CD4-positive, alpha-beta T cell treated with Interleukin-4 for 4 hours (primary cell): ENCODE data around the gene PWWP3B.
"Not testable (repeated sequence)": the region's sequence is repeated elsewhere in the genome, so short reads cannot be mapped to it uniquely, and the experiment has no call there.

ENCODE experiments used
- DNase-seq: peaks from one replicate; pipeline ENCODE4 v3.0.0-alpha.2; 2020

Gene PWWP3B

DNA sequence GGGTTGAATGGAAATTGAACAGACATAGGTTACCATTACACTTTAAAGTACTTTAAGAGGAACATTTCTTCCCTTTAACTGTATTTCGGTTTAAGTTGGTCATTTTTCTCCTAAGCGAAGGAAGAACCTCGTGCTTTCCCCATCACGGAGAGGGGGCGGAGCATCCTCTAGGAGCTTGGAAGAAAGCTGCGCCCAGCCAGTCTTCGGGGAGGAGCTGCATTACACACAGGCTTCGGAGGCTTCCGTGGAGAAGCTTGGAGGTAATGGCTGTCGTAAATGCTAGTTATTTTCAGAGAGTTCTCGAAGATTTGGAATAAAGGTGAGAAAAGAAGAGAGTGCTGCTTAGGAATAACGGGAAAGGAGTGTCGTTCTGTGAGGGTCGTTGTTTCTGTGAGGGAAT, at the start of gene PWWP3B:
PWWP3B (plus strand) TSS at position 199 of the 400 bp plus-strand sequence. CDS start 37,128 bp downstream, outside the sequence.
- no peak for DNase-seq

DNA sequence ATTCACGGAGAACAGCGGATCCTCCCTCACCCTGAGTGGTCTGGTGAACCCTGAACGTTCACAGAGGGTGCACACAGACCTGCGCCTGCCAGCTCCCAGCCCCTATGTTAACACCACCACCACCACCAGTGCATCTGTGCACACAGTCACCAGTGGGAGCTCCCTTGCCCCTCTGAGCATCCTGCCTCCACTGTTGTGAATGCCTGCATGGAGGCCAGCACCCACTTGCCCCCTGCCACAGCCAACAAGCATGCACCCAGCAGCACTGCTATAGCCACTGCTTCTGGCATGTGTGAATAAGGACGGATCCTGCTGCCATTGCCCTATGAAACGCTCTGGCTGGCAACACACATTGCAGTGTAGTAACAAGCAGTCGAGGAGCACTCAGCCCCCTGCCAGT, 29.1 kb upstream of the PWWP3B start:
- no peak for DNase-seq

DNA sequence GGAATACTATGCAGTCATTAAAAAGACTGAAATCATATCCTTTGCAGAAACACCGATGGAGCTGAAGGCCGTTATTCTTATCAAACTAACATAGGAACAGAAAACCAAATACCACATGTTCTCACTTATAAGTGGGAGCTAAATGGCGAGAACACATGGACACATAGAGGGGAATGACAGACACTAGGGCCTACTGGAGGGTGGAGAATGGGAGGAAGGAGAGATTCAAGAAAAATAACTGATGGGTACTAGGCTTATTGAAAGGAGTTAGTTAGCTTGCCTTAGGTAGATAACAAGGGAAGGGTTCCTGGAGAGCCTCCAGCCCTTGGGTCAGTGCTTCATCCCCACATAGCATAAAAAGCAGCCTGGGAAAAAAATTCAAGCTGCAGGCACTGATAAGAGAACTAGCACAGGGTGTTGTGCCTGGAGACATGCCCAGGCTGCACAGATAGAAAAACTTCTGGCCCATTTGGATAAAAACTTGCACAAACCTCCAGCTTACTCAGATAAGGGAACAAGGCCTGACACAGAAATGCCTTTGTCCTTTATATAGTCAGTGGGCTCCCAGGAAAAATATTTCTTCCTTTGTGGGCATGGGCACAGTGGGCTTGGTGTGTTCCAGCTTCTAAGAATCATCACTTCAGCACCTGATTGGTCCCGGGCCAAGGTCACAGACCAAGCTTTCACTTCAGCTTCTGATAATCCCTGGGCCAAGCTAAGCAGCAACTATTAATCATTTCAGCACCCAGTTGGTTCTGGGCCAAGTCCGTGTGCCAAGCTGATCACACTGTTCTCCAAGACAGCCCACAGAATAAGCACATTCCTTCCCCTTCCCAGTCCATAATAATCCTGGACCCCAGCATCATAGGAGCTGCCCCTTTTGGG, 23.1 kb upstream of the PWWP3B start:
- no peak for DNase-seq

DNA sequence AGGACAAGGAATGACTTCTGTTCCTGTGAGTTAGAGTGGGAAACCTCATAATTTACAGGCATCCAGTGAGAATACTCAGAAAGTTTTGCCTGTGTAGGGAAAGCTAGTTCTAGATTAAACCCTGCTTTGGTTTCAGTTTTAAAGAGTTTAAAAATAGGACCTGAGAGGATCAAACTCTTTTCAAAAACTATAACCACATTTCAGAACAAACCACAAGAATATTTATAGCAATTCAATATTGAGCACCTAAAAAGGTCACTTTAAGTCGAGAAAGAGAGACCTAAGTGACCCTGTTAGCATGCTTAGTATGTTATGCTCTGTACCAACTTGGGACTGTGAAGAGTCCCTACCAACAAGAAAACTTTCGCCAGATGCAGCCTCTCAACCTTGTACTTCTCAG, 17.4 kb upstream of the PWWP3B start:
- DNase-seq, result no peak

DNA sequence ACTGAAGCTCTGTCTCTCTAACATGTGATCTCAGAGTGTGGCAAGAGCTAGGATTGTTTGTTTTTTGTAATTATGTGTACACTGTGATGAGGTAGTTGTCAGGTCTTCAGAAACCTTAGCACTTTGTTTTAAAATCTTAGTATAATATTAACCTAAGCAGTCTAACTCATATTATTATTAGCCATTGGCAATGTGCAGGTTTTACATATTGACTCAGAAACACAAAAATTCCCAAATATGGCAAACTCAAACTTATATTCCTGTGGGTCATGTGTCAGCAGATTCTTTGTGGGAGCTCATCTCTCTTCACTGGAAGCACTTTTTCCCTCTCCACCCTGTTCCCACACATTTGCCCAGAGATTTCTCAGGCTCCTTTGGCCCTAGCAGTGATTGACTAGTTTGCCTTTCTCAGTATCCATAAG, 8.2 kb upstream of the PWWP3B start:
- DNase-seq, result no peak

DNA sequence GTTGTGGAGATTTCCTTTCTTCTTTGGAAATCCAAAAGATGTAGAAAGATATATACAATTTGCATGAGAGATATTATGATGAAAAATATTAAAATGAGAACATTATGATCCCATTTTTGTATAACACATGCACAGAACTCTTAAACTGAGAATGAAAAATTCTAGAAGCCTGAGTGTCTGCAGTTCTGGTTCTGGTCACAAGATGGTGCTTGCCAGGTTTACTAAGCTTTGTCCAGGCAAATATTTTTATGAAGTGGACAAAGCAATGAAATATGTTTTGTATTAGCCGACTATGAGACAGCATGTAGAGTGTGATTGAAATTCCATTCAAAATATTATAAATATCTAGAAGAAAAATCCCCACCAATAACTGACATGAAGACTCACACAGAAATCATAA, 2.2 kb downstream of the PWWP3B start:
- DNase-seq, result no peak

DNA sequence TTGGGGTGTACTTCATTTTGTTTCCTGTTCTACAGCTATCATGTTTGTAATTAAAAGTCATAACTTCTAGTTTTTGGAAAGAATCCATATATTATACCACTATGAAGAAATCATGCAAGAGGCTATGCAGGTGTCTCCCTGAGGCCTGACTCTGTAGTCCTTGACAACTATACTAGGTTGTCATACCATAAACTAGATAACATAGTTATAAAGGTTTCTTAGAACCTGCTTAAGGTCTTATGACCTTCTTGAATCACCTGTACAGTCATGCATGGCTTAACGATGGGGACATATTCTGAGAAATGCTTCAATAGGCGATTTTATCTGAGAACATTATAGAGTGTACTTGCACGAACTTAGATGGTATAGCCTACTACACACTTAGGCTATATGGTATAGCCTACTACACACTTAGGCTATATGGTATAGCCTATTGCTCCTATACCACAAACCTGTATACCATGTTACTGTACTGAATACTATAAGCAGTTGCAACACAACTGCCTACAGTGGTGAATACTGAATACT, 3.3 kb downstream of the PWWP3B start:
- no peak for DNase-seq

DNA sequence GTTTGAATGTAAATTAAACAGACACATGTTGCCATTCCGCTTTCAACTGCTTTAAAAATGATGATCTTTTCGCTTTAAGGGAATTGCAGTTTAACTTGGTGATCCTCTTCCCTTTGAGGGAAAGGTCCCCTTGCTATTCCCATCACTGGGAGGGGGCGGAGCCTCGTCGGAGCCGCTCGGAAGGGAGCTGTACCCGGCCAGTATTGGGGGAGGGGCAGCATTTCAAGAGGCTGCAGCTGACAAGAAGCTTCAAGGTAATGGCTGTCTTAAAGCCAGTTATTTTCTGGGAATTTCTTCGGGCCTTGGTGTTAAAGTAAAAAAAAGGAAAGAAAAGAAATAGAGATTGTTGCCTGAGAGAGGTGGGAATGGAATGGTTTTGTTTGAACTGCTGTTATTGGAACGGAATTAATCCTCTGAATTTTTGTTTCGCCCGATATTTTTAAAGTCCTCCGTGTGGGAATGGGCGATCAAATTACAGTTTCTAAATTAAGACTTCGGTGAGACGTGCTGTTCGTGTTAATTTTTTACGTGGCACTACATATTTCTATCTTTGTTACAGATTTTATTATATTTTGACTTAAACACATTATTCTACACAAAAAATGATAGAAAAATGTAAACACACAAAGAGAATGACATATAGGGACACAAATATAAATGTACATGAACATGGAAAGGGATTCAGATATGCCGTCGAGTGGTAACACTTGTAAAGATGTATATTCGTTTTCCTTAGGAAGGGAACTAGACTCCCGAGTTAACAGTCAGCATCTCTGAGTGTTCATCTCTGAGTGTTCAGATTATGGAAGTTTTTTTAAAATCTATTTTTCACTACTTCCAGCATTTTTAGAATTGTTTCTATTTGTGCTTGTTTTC, 9.2 kb downstream of the PWWP3B start:
- no peak for DNase-seq

DNA sequence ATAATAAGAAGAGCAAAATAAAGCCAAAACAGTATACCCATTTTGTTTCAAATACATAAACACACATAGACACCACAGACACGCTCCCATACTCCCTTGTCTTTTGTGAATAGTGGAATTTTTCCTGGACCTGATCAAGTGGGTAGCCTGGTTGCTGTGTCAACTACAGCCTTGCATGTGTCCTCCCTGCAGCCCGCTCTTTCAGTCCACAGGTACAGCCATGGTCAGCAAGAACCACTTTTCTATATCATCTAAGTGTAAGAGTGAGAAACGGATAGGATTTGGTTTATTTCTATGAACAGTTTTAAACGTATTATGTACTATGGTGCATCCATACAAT, 9.8 kb downstream of the PWWP3B start:
- DNase-seq, result no peak

DNA sequence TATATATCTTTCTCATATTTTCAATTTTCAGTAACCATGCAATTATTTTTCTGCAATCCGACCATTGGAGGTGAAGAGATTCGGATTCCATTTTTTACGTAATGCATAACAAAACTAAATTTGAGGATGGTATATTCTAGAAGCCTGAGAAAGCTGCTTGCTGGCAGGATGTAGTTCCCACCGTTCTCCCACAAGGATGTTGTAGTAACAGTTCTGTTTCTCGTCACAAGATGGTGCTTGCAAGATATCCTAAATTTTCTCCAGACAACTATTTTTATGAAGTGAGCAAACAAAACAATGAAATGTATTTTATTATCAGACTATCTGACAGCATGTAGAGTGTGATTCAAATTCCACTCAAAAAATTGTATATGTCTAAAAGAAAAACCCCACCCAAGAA, 10.7 kb downstream of the PWWP3B start:
- no peak for DNase-seq

DNA sequence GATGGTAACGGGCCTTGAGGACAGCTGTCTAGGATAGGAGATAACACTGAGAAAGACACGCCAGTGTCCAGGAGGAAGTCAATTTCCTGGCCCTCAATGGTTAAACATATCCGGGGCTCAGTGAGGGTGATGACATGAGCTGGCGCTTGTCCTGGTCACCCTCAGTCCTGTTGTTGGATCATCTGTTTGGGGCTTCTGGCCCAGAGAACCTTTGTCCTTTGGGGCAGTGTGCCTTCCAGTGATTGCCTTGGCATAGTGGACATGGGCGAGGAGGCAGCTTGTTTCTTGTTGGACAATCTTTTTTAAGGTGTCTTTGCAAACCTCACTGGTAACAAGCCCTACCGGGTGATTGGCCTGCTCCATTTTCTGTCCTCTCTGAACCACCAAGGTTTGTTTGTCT, 15.6 kb downstream of the PWWP3B start:
- DNase-seq, result not testable (repeated sequence)

DNA sequence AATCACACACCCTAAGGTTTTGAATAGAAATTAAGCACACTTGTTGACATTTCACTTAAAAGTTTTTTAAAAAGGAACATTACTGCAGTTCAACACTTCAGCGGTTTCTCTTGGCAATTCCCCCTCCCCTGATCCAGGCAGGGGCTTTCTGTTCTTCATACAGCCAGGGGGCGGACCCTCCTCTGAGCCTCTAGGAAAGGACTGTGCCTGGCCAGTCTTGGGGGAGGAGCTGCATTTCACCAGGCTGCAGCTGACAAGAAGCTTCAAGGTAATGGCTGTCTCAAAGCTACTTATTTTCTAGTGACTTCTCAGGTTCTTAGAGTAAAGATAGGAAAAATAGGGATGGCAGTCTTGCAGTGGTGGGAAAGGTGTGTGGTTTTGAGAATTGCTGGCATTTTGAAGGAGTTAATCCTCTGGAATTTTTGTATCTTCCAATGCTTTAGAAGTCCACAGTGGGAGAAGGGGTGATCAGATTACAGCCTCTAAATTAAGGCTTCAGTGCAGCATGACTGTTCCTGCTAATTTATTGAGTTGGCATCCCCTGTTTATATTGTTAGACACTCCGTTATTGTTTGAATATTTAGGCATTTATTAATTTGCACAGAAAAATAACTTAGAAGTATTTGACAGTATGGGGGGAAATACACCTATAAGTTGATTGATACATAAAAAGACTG, 33.5 kb downstream of the PWWP3B start:
- no peak for DNase-seq

DNA sequence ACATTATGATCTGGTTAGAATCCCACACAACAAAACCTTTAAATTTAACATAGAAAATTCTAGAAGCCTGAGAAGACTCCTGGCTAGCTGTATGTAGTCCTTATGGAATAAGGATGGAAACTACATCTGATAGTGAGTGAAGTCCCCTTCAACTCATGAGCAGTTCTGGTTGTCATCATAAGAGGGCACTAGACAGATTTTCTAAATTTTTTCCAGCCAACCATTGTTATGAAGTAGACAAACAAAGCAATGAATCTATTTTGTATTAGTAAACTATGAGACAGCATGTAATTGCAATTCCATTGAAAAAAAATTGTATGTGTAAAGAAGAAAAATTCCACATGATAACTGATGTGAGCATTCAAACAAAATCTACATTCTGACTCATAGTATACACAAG, 35.2 kb downstream of the PWWP3B start:
- DNase-seq, result no peak

DNA sequence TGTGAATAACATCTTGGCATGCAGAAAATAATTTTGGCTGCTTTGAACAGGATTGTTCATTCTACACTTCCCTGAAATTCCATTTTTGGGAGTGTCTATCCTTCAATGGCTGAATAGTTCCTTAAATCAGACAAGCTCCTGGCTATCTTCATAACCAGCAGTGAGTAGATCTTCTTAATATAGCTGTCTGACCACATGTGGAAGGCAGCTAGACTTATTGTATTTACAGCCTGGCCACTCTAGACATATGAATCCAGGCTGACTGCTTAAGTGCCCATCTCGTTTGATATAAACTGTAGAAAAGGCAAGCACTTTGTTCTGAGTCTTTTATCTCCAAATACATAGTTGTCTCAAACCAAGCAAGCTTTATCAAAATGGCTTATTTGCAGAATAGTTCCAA, 40.0 kb downstream of the PWWP3B start:
- no peak for DNase-seq
